HCT116 (cell line): ENCODE data around the gene PHACTR1. TPM values are rescaled to one million over a fixed set of nuclear protein-coding genes. Genes with fewer than 3 reads are reported as not detected.

Experiments used
- ATAC-seq: fragments of 200-7000 bp; cut with Tn5 transposase; 2 replicates; pipeline ENCODE4 v1.9.1; 2020; ENCODE audit warnings: mild to moderate bottlenecking, moderate library complexity
- BruUV-seq: library from RNA; stranded (reverse); fragments of 400-500 nt; replicated peaks from 2 replicates; lab custom pipeline; 2021; lab: Mats Ljungman, UMichigan
- CTCF ChIA-PET: fragments of 300-600 bp; sonication (Branson Sonifier 250); formaldehyde crosslinking; loops from one replicate; lab custom pipeline; 2021; ENCODE audit warnings: antibody characterized with exemption; lab: Charles Lee
- POLR2A ChIA-PET: fragments of 300-600, 350-600 bp; sonication (Branson Sonifier 250); formaldehyde crosslinking; loops from one replicate; lab custom pipeline; 2021; ENCODE audit warnings: antibody characterized with exemption; lab: Charles Lee
- RAD21 ChIA-PET, 2 experiments: fragments of 300-600 bp; sonication (Branson Sonifier 250); formaldehyde crosslinking; loops; one replicate each; lab custom pipeline; 2023; ENCODE audit warnings: low total read pairs in 2 of 2; ENCODE audit not compliant: uncharacterized antibody in 2 of 2, unreplicated experiment in 2 of 2, low non-redundant PET in 1 of 2; lab: Charles Lee
- DNase-seq: peaks from one replicate; pipeline ENCODE4 v3.0.0-alpha.2; 2010; ENCODE audit warnings: low read depth, low spot score
- H2AFZ ChIP-seq: fragments of 200-600 bp; shearing (Covaris generic), sonication (generic); 2 replicates; pipeline ENCODE4 v1.6.1; 2017; ENCODE audit warnings: low read depth, mixed run types, mixed read lengths, antibody characterized with exemption, low read length; ENCODE audit not compliant: poor library complexity, severe bottlenecking
- H3K27ac ChIP-seq: 2 replicates; pipeline ENCODE4 v1.5.1; 2012; ENCODE audit warnings: low read depth, low read length
- H3K27me3 ChIP-seq: fragments of 200-600 bp; sonication (generic); 2 replicates; pipeline ENCODE4 v1.6.1; 2016; ENCODE audit warnings: mixed run types, low read length, mixed read lengths; ENCODE audit not compliant: insufficient read depth
- H3K36me3 ChIP-seq, 2 experiments: fragments of 200-500 bp in 1 of 2; fragments of 200-600 bp in 1 of 2; sonication (Bioruptor generic) in 1 of 2; sonication (generic) in 1 of 2; 2 replicates each; pipeline versions ENCODE4 v1.5.1 to v1.6.1; 2014 to 2016; ENCODE audit warnings: low read length in 2 of 2, inconsistent platforms in 1 of 2, mixed read lengths in 1 of 2, mixed run types in 1 of 2; ENCODE audit not compliant: insufficient read depth in 2 of 2, control insufficient read depth in 1 of 2
- H3K4me1 ChIP-seq, 2 experiments: fragments of 200-600 bp in 1 of 2; sonication (generic) in 1 of 2; 2 replicates each; pipeline versions ENCODE4 v1.5.1 to v1.6.1; 2012 to 2017; ENCODE audit warnings: low read length in 2 of 2, inconsistent platforms in 1 of 2, mild to moderate bottlenecking in 1 of 2, mixed read lengths in 1 of 2, mixed run types in 1 of 2, moderate library complexity in 1 of 2; ENCODE audit not compliant: insufficient read depth in 2 of 2, control insufficient read depth in 1 of 2
- H3K4me2 ChIP-seq: fragments of 200-600 bp; sonication (generic); 2 replicates; pipeline ENCODE4 v1.6.1; 2017; ENCODE audit warnings: mixed run types, low read length, mixed read lengths
- H3K4me3 ChIP-seq, 2 experiments: fragments of 200-600 bp in 1 of 2; sonication (generic) in 1 of 2; replicated peaks in 1 of 2; 2 replicates each; pipeline ENCODE4 v1.5.1; 2011 to 2016; ENCODE audit warnings: low read length in 2 of 2, control low read depth in 1 of 2, low read depth in 1 of 2, mild to moderate bottlenecking in 1 of 2, mixed read lengths in 1 of 2, mixed run types in 1 of 2
- H3K79me2 ChIP-seq: fragments of 200-600 bp; sonication (generic); 2 replicates; pipeline ENCODE4 v1.6.1; 2017; ENCODE audit warnings: mild to moderate bottlenecking, mixed run types, low read length, moderate library complexity, mixed read lengths; ENCODE audit not compliant: insufficient read depth
- H3K9ac ChIP-seq: fragments of 200-600 bp; sonication (generic); 2 replicates; pipeline ENCODE4 v1.6.1; 2016; ENCODE audit warnings: low read length, mixed read lengths
- H3K9me2 ChIP-seq: fragments of 200-600 bp; sonication (generic), shearing (Covaris generic); 2 replicates; pipeline ENCODE4 v1.6.1; 2017; ENCODE audit warnings: mixed run types, mild to moderate bottlenecking, moderate library complexity; ENCODE audit not compliant: insufficient read depth
- H3K9me3 ChIP-seq, 2 experiments: fragments of 200-500 bp in 1 of 2; fragments of 200-600 bp in 1 of 2; sonication (Bioruptor generic) in 1 of 2; sonication (generic) in 1 of 2; 2 replicates each; pipeline ENCODE4 v1.6.1; 2014 to 2017; ENCODE audit warnings: low read length in 2 of 2, mixed read lengths in 2 of 2, inconsistent platforms in 1 of 2, low read depth in 1 of 2, mild to moderate bottlenecking in 1 of 2, mixed run types in 1 of 2, moderate library complexity in 1 of 2; ENCODE audit not compliant: control insufficient read depth in 1 of 2, insufficient read depth in 1 of 2
- H4K20me1 ChIP-seq: fragments of 200-600 bp; sonication (generic), shearing (Covaris generic); 2 replicates; pipeline ENCODE4 v1.6.1; 2017; ENCODE audit warnings: mixed run types, mild to moderate bottlenecking, moderate library complexity; ENCODE audit not compliant: insufficient read depth
- CBX3 ChIP-seq: IDR thresholded peaks from 2 replicates; pipeline ENCODE4 v1.6.1; 2012; ENCODE audit warnings: low read depth
- EGR1 ChIP-seq: IDR thresholded peaks from 2 replicates; pipeline ENCODE4 v1.6.1; 2012; ENCODE audit warnings: low read depth
- ELF1 ChIP-seq: IDR thresholded peaks from 2 replicates; pipeline ENCODE4 v1.6.1; 2012; ENCODE audit warnings: low read depth, borderline replicate concordance
- EZH2 ChIP-seq: fragments of 200-600 bp; sonication (generic); IDR thresholded peaks from 2 replicates; pipeline ENCODE4 v1.6.1; 2017; ENCODE audit warnings: antibody characterized with exemption, mixed run types
- EZH2phosphoT487 ChIP-seq: fragments of 200-600 bp; IDR thresholded peaks from 2 replicates; pipeline ENCODE4 v1.6.1; 2018; ENCODE audit warnings: antibody characterized with exemption, borderline replicate concordance
- FOSL1 ChIP-seq: IDR thresholded peaks from 2 replicates; pipeline ENCODE4 v1.6.1; 2012; ENCODE audit warnings: low read depth
- JUND ChIP-seq: IDR thresholded peaks from 2 replicates; pipeline ENCODE4 v1.6.1; 2012
- POLR2A ChIP-seq: IDR thresholded peaks from 2 replicates; pipeline ENCODE4 v1.7.0; 2011; ENCODE audit warnings: borderline replicate concordance; ENCODE audit not compliant: insufficient read depth, insufficient read length; ENCODE audit errors: extremely low read depth
- POLR2AphosphoS5 ChIP-seq: IDR thresholded peaks from 2 replicates; pipeline ENCODE4 v1.6.1; 2011; ENCODE audit warnings: mild to moderate bottlenecking, low read depth, low read length, moderate library complexity
- RAD21 ChIP-seq: IDR thresholded peaks from 2 replicates; pipeline ENCODE4 v1.6.1; 2012; ENCODE audit warnings: low read depth, mild to moderate bottlenecking
- REST ChIP-seq: IDR thresholded peaks from 2 replicates; pipeline ENCODE4 v1.6.1; 2012; ENCODE audit warnings: low read depth
- SIN3A ChIP-seq: IDR thresholded peaks from 2 replicates; pipeline ENCODE4 v1.6.1; 2012; ENCODE audit warnings: low read depth
- SRF ChIP-seq: IDR thresholded peaks from 2 replicates; pipeline ENCODE4 v1.6.1; 2012; ENCODE audit warnings: low read depth
- TCF7L2 ChIP-seq: IDR thresholded peaks from 2 replicates; pipeline ENCODE4 v1.7.0; 2011; ENCODE audit warnings: borderline replicate concordance, inconsistent platforms; ENCODE audit not compliant: insufficient read depth, insufficient read length; ENCODE audit errors: extremely low read depth
- YY1 ChIP-seq: IDR thresholded peaks from 2 replicates; pipeline ENCODE4 v1.6.1; 2011; ENCODE audit warnings: low read length, low read depth, moderate library complexity, mild to moderate bottlenecking; ENCODE audit not compliant: insufficient replicate concordance; ENCODE audit errors: extremely low read depth
- ZNF274 ChIP-seq: fragments of 200-500 bp; sonication (Bioruptor generic); IDR thresholded peaks from 2 replicates; pipeline ENCODE4 v1.6.1; 2014; ENCODE audit warnings: mild to moderate bottlenecking, low read depth, low read length, inconsistent platforms
- intact Hi-C: fragments of 100-400 bp; cut with micrococcal nuclease; formaldehyde crosslinking; loops from 2 replicates; pipeline ENCODE4 v1.10.0; 2022
- total RNA-seq: library from RNA; stranded (reverse); gene quantifications from one replicate; pipeline ENCODE4 v1.2.1, GENCODE V29; 2021; ENCODE audit not compliant: unreplicated experiment
- TF ChIP-seq, protein P1 (sequence below): IDR thresholded peaks from 2 replicates; pipeline ENCODE4 v1.6.1; 2012

PHACTR1 gene
- total RNA-seq, 1 experiment from 2014 or later: 0.17 TPM

DNA sequence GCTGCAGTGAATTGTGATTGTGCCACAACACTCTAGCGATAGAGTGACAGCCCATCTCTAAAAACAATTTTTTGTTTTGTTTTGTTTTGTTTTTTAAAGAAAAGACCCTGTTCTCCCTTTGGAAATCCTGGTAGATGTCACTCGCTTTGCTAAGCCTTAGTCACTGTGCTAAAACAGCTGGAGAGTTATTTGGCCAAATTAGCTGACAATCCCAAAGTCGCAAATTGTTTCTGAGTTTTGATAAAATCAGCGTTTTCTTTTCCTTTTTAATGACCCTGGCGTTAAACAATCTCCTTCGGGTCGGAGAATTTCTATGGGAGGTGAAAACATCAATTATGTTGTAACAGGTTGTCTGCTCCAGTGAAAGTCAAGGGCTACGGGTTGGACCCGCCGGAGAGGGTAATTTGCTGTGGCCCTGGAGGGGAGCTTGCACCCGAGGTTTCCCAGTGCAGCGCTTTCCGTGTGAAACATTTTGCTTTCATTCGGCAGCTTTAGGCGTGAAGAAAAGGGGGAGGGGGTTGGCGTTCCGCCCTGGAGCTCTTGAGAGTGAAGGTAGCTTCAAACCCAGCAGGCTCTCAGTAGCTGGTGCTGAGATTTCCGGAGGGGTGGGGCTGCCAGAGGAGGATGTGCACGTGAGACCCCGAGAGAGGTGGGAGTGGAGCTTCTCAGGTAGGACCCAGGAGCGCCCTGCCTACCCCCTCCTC is 296.6 kb downstream of the PHACTR1 start:
- Histone ChIP-seq H3K9ac (no peak overlapping the region), H3K27ac (no peak overlapping the region), H3K9me2 (no peaks in the 10 kb centered on the region), H3K4me2 (no peak overlapping the region), H3K4me1 (no peaks in the 10 kb centered on the region), H4K20me1 (no peaks in the 10 kb centered on the region), H3K9me3 (no peaks in the 10 kb centered on the region), H3K79me2 (no peaks in the 10 kb centered on the region), H3K27me3 (peaks cover 43% of the 10 kb centered on the region), H3K36me3 (no peaks in the 10 kb centered on the region), H2AFZ (no peak overlapping the region), H3K4me3 (no peak overlapping the region)
- no peak for DNase-seq
- no TSS peak for BruUV-seq
- TF ChIP-seq EGR1 (no peak), EZH2 (no peak), EZH2phosphoT487 (no peak), ELF1 (no peak), RAD21 (no peak), FOSL1 (no peak), REST (no peak), JUND (no peak), SIN3A (no peak), ZNF274 (no peak), SRF (no peak), CBX3 (no peak), POLR2AphosphoS5 (no peak), POLR2A (no peak), YY1 (no peak), TCF7L2 (no peak)
- TF ChIP-seq, protein P1, sequence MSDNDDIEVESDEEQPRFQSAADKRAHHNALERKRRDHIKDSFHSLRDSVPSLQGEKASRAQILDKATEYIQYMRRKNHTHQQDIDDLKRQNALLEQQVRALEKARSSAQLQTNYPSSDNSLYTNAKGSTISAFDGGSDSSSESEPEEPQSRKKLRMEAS: no peak
- no peak for ATAC-seq
- ChIA-PET POLR2A (no interaction called here), RAD21 (no interaction called here), CTCF (no interaction called here)
- intact Hi-C loops: no loop called here
